K562 (cell line): ENCODE results near the gene TRIM65. TPM values are rescaled to one million over a fixed set of nuclear protein-coding genes. Genes with fewer than 3 reads are reported as not detected.

Source experiments
- ATAC-seq: fragments of 200-7000 bp; cut with Tn5 transposase; 3 replicates; pipeline ENCODE4 v1.9.1; 2020; ENCODE audit warnings: moderate library complexity
- BruUV-seq: library from RNA; stranded (reverse); fragments of 400-500 nt; replicated peaks from 2 replicates; lab custom pipeline; 2021; lab: Mats Ljungman, UMichigan
- CTCF ChIA-PET: fragments of 300-600 bp; formaldehyde crosslinking; extraction: SDS; loops from one replicate; lab custom pipeline; 2021; ENCODE audit warnings: low intra/inter-chr PET ratio; lab: Yijun Ruan, JAX
- POLR2A ChIA-PET: fragments of 300-600, 350-650 bp; sonication (Branson Sonifier 250); formaldehyde crosslinking; extraction: SDS; loops from one replicate; lab custom pipeline; 2021; ENCODE audit warnings: antibody characterized with exemption, inconsistent platforms; lab: Yijun Ruan, JAX
- DNase-seq, 4 experiments: peaks; one replicate each; pipeline versions ENCODE4 v3.0.0 to v3.0.0-alpha.2; 2011 to 2018; ENCODE audit warnings: low spot score in 3 of 4, mixed read lengths in 3 of 4; ENCODE audit errors: extremely low read depth in 1 of 4
- FAIRE-seq: peaks from 2 replicates; lab custom pipeline; 2011; peaks lifted over from hg19 to GRCh38; lab: Jason Lieb, UNC
- H2AFZ ChIP-seq: 2 replicates; pipeline ENCODE4 v1.6.0; 2011; ENCODE audit warnings: low read depth, low read length, control low read depth, inconsistent platforms
- H3K27ac ChIP-seq: fragments of 200-600 bp; 3 replicates; pipeline ENCODE4 v1.8.0; 2011; ENCODE audit warnings: low read depth, mild to moderate bottlenecking, control low read depth, inconsistent platforms, low read length, moderate library complexity, mixed read lengths; ENCODE audit errors: extremely low read depth
- H3K27me3 ChIP-seq, 2 experiments: fragments of 300-600 bp in 1 of 2; 2 replicates in 1 of 2; 3 replicates in 1 of 2; pipeline versions ENCODE4 v1.6.0 to v1.8.0; 2011; ENCODE audit warnings: inconsistent platforms in 2 of 2, low read length in 2 of 2, mild to moderate bottlenecking in 1 of 2, mixed read lengths in 1 of 2, moderate library complexity in 1 of 2; ENCODE audit not compliant: control insufficient read depth in 2 of 2, insufficient read depth in 2 of 2
- H3K36me3 ChIP-seq: fragments of 300-600 bp; 3 replicates; pipeline ENCODE4 v1.8.0; 2011; ENCODE audit warnings: mild to moderate bottlenecking, low read length, inconsistent platforms; ENCODE audit not compliant: control insufficient read depth, insufficient read depth
- H3K4me1 ChIP-seq, 2 experiments: fragments of 200-600 bp in 1 of 2; replicated peaks in 1 of 2; 2 replicates in 1 of 2; 3 replicates in 1 of 2; pipeline versions ENCODE4 v1.5.1 to v1.8.0; 2011; ENCODE audit warnings: inconsistent platforms in 2 of 2, low read length in 2 of 2, mild to moderate bottlenecking in 1 of 2, mixed read lengths in 1 of 2, moderate library complexity in 1 of 2; ENCODE audit not compliant: control insufficient read depth in 2 of 2, insufficient read depth in 2 of 2
- H3K4me2 ChIP-seq: 2 replicates; pipeline ENCODE4 v1.6.1; 2011; ENCODE audit warnings: low read length, control low read depth, inconsistent platforms, mixed read lengths; ENCODE audit not compliant: insufficient read depth
- H3K4me3 ChIP-seq: fragments of 200-600 bp; sonication (generic), shearing (Covaris generic); 2 replicates; pipeline ENCODE4 v1.5.1; 2016; ENCODE audit warnings: control low read depth, inconsistent platforms
- H3K79me2 ChIP-seq: fragments of 200-600 bp; 3 replicates; pipeline ENCODE4 v1.8.0; 2011; ENCODE audit warnings: low read length, inconsistent platforms; ENCODE audit not compliant: control insufficient read depth, insufficient read depth
- H3K9ac ChIP-seq, 2 experiments: 2 replicates each; pipeline versions ENCODE4 v1.6.0 to v1.6.1; 2011; ENCODE audit warnings: low read depth in 2 of 2, low read length in 2 of 2, control low read depth in 1 of 2, inconsistent platforms in 1 of 2, mild to moderate bottlenecking in 1 of 2, mixed read lengths in 1 of 2; ENCODE audit not compliant: insufficient read depth in 1 of 2
- H3K9me1 ChIP-seq: one replicate; pipeline ENCODE4 v1.6.0; 2011; ENCODE audit warnings: inconsistent platforms, mild to moderate bottlenecking, low read length, moderate library complexity; ENCODE audit not compliant: control insufficient read depth, insufficient read depth
- H3K9me3 ChIP-seq: replicated peaks from 2 replicates; pipeline ENCODE4 v1.5.1; 2011; ENCODE audit warnings: low read depth, low read length, inconsistent platforms; ENCODE audit not compliant: control insufficient read depth, insufficient read depth
- H4K20me1 ChIP-seq: replicated peaks from 2 replicates; pipeline ENCODE4 v1.6.1; 2011; ENCODE audit warnings: low read length, inconsistent platforms, mixed read lengths; ENCODE audit not compliant: control insufficient read depth, insufficient read depth
- CBX5 ChIP-seq: IDR thresholded peaks from 2 replicates; pipeline ENCODE4 v1.6.1; 2014; ENCODE audit warnings: low read depth, borderline replicate concordance
- KDM1A ChIP-seq, 2 experiments: fragments of 450-650 bp; IDR thresholded peaks; 2 replicates each; pipeline ENCODE4 v1.6.1; 2016; ENCODE audit warnings: mild to moderate bottlenecking in 2 of 2
- POLR2G ChIP-seq: fragments of 200-400 bp; formaldehyde crosslinking; IDR thresholded peaks from 2 replicates; pipeline ENCODE4 v1.6.1; 2017; ENCODE audit warnings: low read depth, mild to moderate bottlenecking, antibody characterized with exemption, low read length, moderate library complexity
- ZHX1 ChIP-seq: fragments of 150-350 bp; conservative IDR thresholded peaks from 2 replicates; pipeline ENCODE4 v1.6.1; 2014; ENCODE audit warnings: low read length
- ZNF217 ChIP-seq: sonication (generic); formaldehyde crosslinking; IDR thresholded peaks from 2 replicates; pipeline ENCODE4 v1.8.0; 2022; ENCODE audit warnings: mild to moderate bottlenecking, missing genetic modification reagents
- WGBS: fragments of 100-300 bp; shearing (Covaris generic); methylation state at CpG from one replicate; pipeline ENCODE4 v1.1.6; 2016; ENCODE audit warnings: low coverage, mixed read lengths; ENCODE audit not compliant: insufficient coverage; ENCODE audit errors: missing lambda C conversion rate; 5-methylcytosine and 5-hydroxymethylcytosine counted together
- in situ Hi-C: fragments of 300-500 bp; cut with MboI; formaldehyde crosslinking; loops from 4 replicates; pipeline ENCODE4 v1.15.0; 2018; ENCODE audit warnings: inconsistent platforms, mixed read lengths
- intact Hi-C: fragments of 100-400 bp; cut with micrococcal nuclease; formaldehyde crosslinking; loops from 2 replicates; pipeline ENCODE4 v1.14.2; 2022
- polyA plus RNA-seq, 8 experiments: library from polyadenylated mRNA; depleted of rRNA in 4 of 8; stranded (reverse) in 5 of 8; unstranded in 3 of 8; fragments of >200 nt; fragmentation: Nextera tagmentation in 2 of 8; fragmentation: Illumina TruSeq in 1 of 8; extraction: Ambion mirVana in 2 of 8; extraction: Trizol in 1 of 8; gene quantifications; 2 replicates each; pipeline versions ENCODE4 v1.2.1 to v1.2.3, GENCODE V29; 2011 to 2014; ENCODE audit warnings: inconsistent platforms in 1 of 8, missing spikeins in 1 of 8
- total RNA-seq, 7 experiments: library from RNA; depleted of rRNA in 6 of 7; stranded (reverse); fragments of >200 nt in 6 of 7; fragmentation: Illumina TruSeq in 2 of 7; extraction: Trizol in 2 of 7; gene quantifications; 2 replicates each; pipeline versions ENCODE4 v1.2.1 to v1.2.3, GENCODE V29; 2011 to 2021; ENCODE audit warnings: low replicate concordance in 1 of 7

Gene TRIM65
- total and polyA plus RNA-seq, 9 of the 15 experiments (the other 6 are each of a cell fraction or from before 2014, with no cell fraction given), result 2.8 to 45.7 (median 22.9) TPM

GRCh38 chr17:75847614-75848522 is 48.9 kb downstream of the TRIM65 start:
- H3K4me1 ChIP-seq, result peaks cover 31 to 73% of the 10 kb centered on the region in 2 experiments
- H3K9ac ChIP-seq, result no peak overlapping the region; a peak in 1 of 4 replicates
- no peak overlapping the region for H3K4me2 ChIP-seq
- CTCF ChIA-PET, result interaction anchor here (0.6 to 0.8 kb wide), 3 partner anchors 63 to 97 kb away, joined by 3 to 4 read pairs (median 3); partner anchors contain the start of genes GALK1 and UNK
- WGBS, result 73% methylated on average over 13 of the region's 25 CpGs
- H3K36me3 ChIP-seq, result peaks cover 57% of the 10 kb centered on the region
- DNase-seq (no peak), ATAC-seq (no peak)
- H3K79me2 ChIP-seq, result peaks cover 35% of the 10 kb centered on the region
- no peaks in the 10 kb centered on the region for H4K20me1 ChIP-seq
- no peaks in the 10 kb centered on the region for H3K27me3 ChIP-seq
- no peaks in the 10 kb centered on the region for H3K9me1 ChIP-seq
- no TSS peak for BruUV-seq
- H3K27ac ChIP-seq, result no peak overlapping the region; the same call in 2 of the 3 replicates
- no peak overlapping the region for H3K4me3 ChIP-seq
- POLR2A ChIA-PET, result interaction anchor here (1.0 to 8.5 kb wide), 5 partner anchors 11 to 72 kb away, joined by 3 to 145 read pairs (median 6); partner anchors contain the start of gene UNK
- no peaks in the 10 kb centered on the region for H3K9me3 ChIP-seq
- in situ Hi-C loops, result no loop called here
- intact Hi-C loops, result loop anchor here (5.0 kb wide), 2 partner anchors 71 to 86 kb away; a partner anchor contains a TSS
- TF ChIP-seq KDM1A (IDR thresholded peaks at IDR 0.05), result peak in 1 of 2 experiments; percentile 30; a peak in 1 of 4 replicates
- TF ChIP-seq CBX5, result no peak
- no peak for TF ChIP-seq ZNF217 (CRISPR knock-in tag)
- TF ChIP-seq ZHX1, result no peak
- TF ChIP-seq POLR2G, result 0 out of 2 replicates have a peak, but pooled peaks have one; percentile 2
- TF ChIP-seq, all 486 proteins: peak for 2
- H2AFZ ChIP-seq, result no peak overlapping the region
- no peak for FAIRE-seq
